Fibroblast of lung (primary cell): ENCODE results near the gene SMG7. TPM values are rescaled to one million over a fixed set of nuclear protein-coding genes. Genes with fewer than 3 reads are reported as not detected.

ENCODE experiments used
- DNase-seq, 2 donors: peaks; one replicate each; pipeline versions ENCODE4 v3.0.0 to v3.0.0-alpha.2; 2010; ENCODE audit warnings: low read depth in 2 of 2
- H2AFZ ChIP-seq: 2 replicates; pipeline ENCODE4 v1.5.1; 2012; ENCODE audit warnings: low read length, control low read depth, inconsistent platforms
- H3K27ac ChIP-seq: 2 replicates; pipeline ENCODE4 v1.5.1; 2011; ENCODE audit warnings: low read length, control low read depth; ENCODE audit not compliant: insufficient read depth
- H3K27me3 ChIP-seq: 2 replicates; pipeline ENCODE4 v1.5.1; 2011; ENCODE audit warnings: mild to moderate bottlenecking, low read length; ENCODE audit not compliant: control insufficient read depth, insufficient read depth
- H3K36me3 ChIP-seq: 2 replicates; pipeline ENCODE4 v1.5.1; 2011; ENCODE audit warnings: low read length; ENCODE audit not compliant: control insufficient read depth, insufficient read depth
- H3K4me1 ChIP-seq: 2 replicates; pipeline ENCODE4 v1.5.1; 2011; ENCODE audit warnings: low read length; ENCODE audit not compliant: control insufficient read depth, insufficient read depth; ENCODE audit errors: extremely low read depth
- H3K4me2 ChIP-seq: 2 replicates; pipeline ENCODE4 v1.5.1; 2011; ENCODE audit warnings: low read length, control low read depth; ENCODE audit not compliant: insufficient read depth; ENCODE audit errors: extremely low read depth
- H3K4me3 ChIP-seq, 4 experiments: fragments of 200-600 bp in 1 of 4; sonication (generic) in 1 of 4; replicated peaks in 1 of 4; 2 replicates each; pipeline ENCODE4 v1.5.1; 2011 to 2016; ENCODE audit warnings: low read length in 4 of 4, low read depth in 3 of 4, mild to moderate bottlenecking in 3 of 4, control low read depth in 2 of 4, inconsistent platforms in 1 of 4, mixed read lengths in 1 of 4; ENCODE audit not compliant: insufficient read depth in 1 of 4; ENCODE audit errors: control extremely low read depth in 1 of 4
- H3K79me2 ChIP-seq: 2 replicates; pipeline ENCODE4 v1.5.1; 2012; ENCODE audit warnings: mild to moderate bottlenecking, low read length, inconsistent platforms; ENCODE audit not compliant: control insufficient read depth, insufficient read depth
- H3K9ac ChIP-seq: 2 replicates; pipeline ENCODE4 v1.5.1; 2011; ENCODE audit warnings: mild to moderate bottlenecking, low read length, control low read depth; ENCODE audit not compliant: insufficient read depth
- H3K9me3 ChIP-seq: 2 replicates; pipeline ENCODE4 v1.5.1; 2012; ENCODE audit warnings: low read depth, low read length; ENCODE audit not compliant: control insufficient read depth, insufficient read depth
- H4K20me1 ChIP-seq: 2 replicates; pipeline ENCODE4 v1.5.1; 2011; ENCODE audit warnings: low read length; ENCODE audit not compliant: control insufficient read depth, insufficient read depth; ENCODE audit errors: extremely low read depth
- EZH2 ChIP-seq: IDR thresholded peaks from 2 replicates; pipeline ENCODE4 v1.5.1; 2012; ENCODE audit warnings: low read length, control low read depth, mild to moderate bottlenecking; ENCODE audit errors: missing control alignments
- polyA plus RNA-seq, 2 donors: library from polyadenylated mRNA; depleted of rRNA in 1 of 2; stranded (reverse) in 1 of 2; unstranded in 1 of 2; fragments of >200 nt; gene quantifications; 2 replicates each; pipeline ENCODE4 v1.2.1, GENCODE V29; 2011 to 2012; ENCODE audit warnings: missing spikeins in 1 of 2
- total RNA-seq: library from RNA; depleted of rRNA; stranded (reverse); fragments of >200 nt; gene quantifications from 2 replicates; pipeline ENCODE4 v1.2.1, GENCODE V29; 2014
- TF ChIP-seq, protein P1 (sequence below), 2 donors: IDR thresholded peaks in 1 of 2; conservative IDR thresholded peaks in 1 of 2; 1 replicate in 1 of 2; 2 replicates in 1 of 2; pipeline ENCODE4 v1.5.1; 2011 to 2012; ENCODE audit warnings: low read length in 2 of 2, control low read depth in 1 of 2, inconsistent platforms in 1 of 2, low read depth in 1 of 2, mild to moderate bottlenecking in 1 of 2

SMG7 gene
- total and polyA plus RNA-seq, 2 donors (not counting 1 experiment from before 2014, with no cell fraction given) = 23.1 to 30.7 TPM

DNA sequence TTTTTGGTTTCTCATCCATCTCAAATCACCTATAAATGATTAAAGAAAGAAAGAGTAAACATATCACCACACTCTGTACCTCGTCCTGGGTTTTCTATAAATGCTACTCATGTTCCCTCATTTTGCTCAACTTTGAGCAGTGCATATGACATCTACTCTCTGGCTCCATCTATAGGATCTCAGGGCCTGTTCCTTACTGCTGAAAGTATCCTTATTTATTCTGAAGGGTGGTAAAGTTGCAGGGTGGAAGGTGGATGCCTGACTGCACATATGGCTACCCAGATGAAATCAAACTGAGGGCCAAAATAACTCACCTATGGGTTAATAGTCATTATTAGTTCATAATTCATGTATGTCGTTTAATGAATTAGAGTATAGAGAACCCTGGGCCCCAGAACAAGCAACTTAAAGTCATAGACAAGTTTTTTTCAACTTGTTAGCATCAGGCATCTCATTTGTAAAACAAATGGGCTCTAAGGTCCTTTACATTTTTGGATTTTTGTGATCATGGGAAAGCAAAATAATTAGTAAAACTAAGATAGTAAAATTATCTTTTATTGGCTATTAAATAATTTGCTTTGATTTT, 71.4 kb downstream of the SMG7 start:
- Histone ChIP-seq H4K20me1 (no peaks in the 10 kb centered on the region), H3K4me3 (no peak overlapping the region), H3K27me3 (no peaks in the 10 kb centered on the region), H3K27ac (no peak overlapping the region), H3K4me2 (no peak overlapping the region), H3K4me1 (no peaks in the 10 kb centered on the region), H3K79me2 (no peaks in the 10 kb centered on the region), H2AFZ (no peak overlapping the region), H3K36me3 (peaks cover 11% of the 10 kb centered on the region), H3K9me3 (no peaks in the 10 kb centered on the region), H3K9ac (no peak overlapping the region)
- TF ChIP-seq EZH2 = no peak
- TF ChIP-seq, protein P1, sequence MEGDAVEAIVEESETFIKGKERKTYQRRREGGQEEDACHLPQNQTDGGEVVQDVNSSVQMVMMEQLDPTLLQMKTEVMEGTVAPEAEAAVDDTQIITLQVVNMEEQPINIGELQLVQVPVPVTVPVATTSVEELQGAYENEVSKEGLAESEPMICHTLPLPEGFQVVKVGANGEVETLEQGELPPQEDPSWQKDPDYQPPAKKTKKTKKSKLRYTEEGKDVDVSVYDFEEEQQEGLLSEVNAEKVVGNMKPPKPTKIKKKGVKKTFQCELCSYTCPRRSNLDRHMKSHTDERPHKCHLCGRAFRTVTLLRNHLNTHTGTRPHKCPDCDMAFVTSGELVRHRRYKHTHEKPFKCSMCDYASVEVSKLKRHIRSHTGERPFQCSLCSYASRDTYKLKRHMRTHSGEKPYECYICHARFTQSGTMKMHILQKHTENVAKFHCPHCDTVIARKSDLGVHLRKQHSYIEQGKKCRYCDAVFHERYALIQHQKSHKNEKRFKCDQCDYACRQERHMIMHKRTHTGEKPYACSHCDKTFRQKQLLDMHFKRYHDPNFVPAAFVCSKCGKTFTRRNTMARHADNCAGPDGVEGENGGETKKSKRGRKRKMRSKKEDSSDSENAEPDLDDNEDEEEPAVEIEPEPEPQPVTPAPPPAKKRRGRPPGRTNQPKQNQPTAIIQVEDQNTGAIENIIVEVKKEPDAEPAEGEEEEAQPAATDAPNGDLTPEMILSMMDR (conservative IDR thresholded peaks at IDR 0.05 in 1 of 2, IDR thresholded peaks at IDR 0.05 in 1 of 2; ENCODE audit: low read depth in 1 of 2, low read length in 2 of 2) = peak; percentile 84 to 90
- peak; percentile 56 to 81 for DNase-seq

DNA sequence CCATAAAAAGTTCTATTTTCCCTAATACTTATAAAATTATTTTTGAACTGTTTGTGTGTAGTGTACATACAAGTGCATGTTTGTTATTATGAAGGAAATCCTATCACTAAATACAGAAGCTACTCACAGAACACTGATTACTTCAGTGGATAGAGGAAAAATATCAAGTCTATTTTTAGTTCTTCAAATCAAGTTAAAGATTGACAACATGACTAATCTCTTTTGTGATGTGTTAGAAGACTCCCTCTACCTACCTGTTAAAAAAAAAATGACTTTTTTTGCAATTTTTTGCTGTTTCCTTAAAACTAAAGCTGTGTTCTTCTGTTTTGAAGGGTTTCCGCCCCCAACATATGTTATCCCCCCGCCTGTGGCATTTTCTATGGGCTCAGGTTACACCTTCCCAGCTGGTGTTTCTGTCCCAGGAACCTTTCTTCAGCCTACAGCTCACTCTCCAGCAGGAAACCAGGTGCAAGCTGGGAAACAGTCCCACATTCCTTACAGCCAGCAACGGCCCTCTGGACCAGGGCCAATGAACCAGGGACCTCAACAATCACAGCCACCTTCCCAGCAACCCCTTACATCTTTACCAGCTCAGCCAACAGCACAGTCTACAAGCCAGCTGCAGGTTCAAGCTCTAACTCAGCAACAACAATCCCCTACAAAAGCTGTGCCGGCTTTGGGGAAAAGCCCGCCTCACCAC, 72.4 kb downstream of the SMG7 start:
- Histone ChIP-seq H3K4me2 (no peak overlapping the region), H3K27ac (no peak overlapping the region), H3K9me3 (no peaks in the 10 kb centered on the region)

DNA sequence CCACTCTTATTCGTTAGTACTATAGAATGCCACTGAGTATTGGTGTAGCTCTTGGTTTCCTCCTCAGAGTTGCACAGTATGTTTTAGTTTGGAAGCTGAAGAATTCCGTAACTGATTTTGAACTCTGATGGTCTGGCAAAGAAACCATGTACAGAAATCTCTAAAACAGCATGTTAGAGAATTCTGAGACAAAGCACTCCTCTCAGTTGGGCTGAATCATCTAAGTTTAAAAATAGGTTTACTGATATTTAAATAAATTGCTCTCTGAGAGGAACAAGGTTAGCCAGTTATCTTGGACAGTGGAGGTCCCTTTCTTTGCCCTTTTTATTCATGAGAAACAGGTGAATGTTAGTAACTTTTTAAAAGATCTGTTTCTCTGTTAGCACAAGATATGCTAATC, 74.1 kb downstream of the SMG7 start:
- no peak for DNase-seq
- Histone ChIP-seq H3K36me3 (peaks cover 6% of the 10 kb centered on the region), H3K4me2 (no peak overlapping the region), H2AFZ (no peak overlapping the region), H3K4me3 (no peak overlapping the region), H3K9me3 (no peaks in the 10 kb centered on the region), H3K27me3 (no peaks in the 10 kb centered on the region), H4K20me1 (no peaks in the 10 kb centered on the region), H3K27ac (no peak overlapping the region), H3K4me1 (no peaks in the 10 kb centered on the region), H3K79me2 (no peaks in the 10 kb centered on the region), H3K9ac (no peak overlapping the region)
- TF ChIP-seq EZH2 = no peak

More for the DNA sequence above, 72.4 kb downstream of the SMG7 start:
- no peak overlapping the region for H3K4me3 ChIP-seq
- no peaks in the 10 kb centered on the region for H3K27me3 ChIP-seq
- no peaks in the 10 kb centered on the region for H3K79me2 ChIP-seq
- H4K20me1 ChIP-seq = no peaks in the 10 kb centered on the region
- no peak overlapping the region for H2AFZ ChIP-seq
- H3K9ac ChIP-seq = no peak overlapping the region
- H3K36me3 ChIP-seq = peaks cover 9% of the 10 kb centered on the region
- DNase-seq = no peak
- no peak for TF ChIP-seq EZH2
- TF ChIP-seq, protein P1 (conservative IDR thresholded peaks at IDR 0.05 in 1 of 2, IDR thresholded peaks at IDR 0.05 in 1 of 2; ENCODE audit: low read depth in 1 of 2, low read length in 2 of 2) = no peak
- H3K4me1 ChIP-seq = no peaks in the 10 kb centered on the region
